HS-5 (cell line): ENCODE measurements around the gene TBX6.

Experiments used
- DNase-seq: peaks from one replicate; pipeline ENCODE4 v3.0.0-alpha.2; 2012; ENCODE audit warnings: low read depth

Gene TBX6

GRCh38 chr16:30086291-30087140, 5.2 kb downstream of the TBX6 start:
- no peak for DNase-seq

- DNase-seq = no peak
Observed at GRCh38 chr16:30085820-30086219, 5.9 kb downstream of the TBX6 start.

GRCh38 chr16:30085247-30085646, 6.5 kb downstream of the TBX6 start:
- no peak for DNase-seq

GRCh38 chr16:30084816-30085159, 6.9 kb downstream of the TBX6 start:
- DNase-seq = no peak

- no peak for DNase-seq
Observed at GRCh38 chr16:30084096-30084815, 7.5 kb downstream of the TBX6 start.

GRCh38 chr16:30083216-30084055, 8.3 kb downstream of the TBX6 start:
- DNase-seq = no peak

- DNase-seq = no peak
Observed at GRCh38 chr16:30082545-30083090, 9.1 kb downstream of the TBX6 start.

GRCh38 chr16:30079480-30079879, 12.2 kb downstream of the TBX6 start:
- no peak for DNase-seq

GRCh38 chr16:30078744-30079143, 13.0 kb downstream of the TBX6 start:
- no peak for DNase-seq

GRCh38 chr16:30077656-30078055, 14.1 kb downstream of the TBX6 start:
- no peak for DNase-seq

GRCh38 chr16:30076276-30076791, 15.4 kb downstream of the TBX6 start:
- DNase-seq = no peak

GRCh38 chr16:30075503-30076275, 16.0 kb downstream of the TBX6 start, which contains the start of gene PPP4C:
PPP4C (plus strand) TSS chr16:30075994; CDS start chr16:30076378, 384 bp downstream.
- DNase-seq = no peak

GRCh38 chr16:30070490-30070889, 21.2 kb downstream of the TBX6 start:
- no peak for DNase-seq

- DNase-seq = no peak
Observed at GRCh38 chr16:30069611-30070462, 21.9 kb downstream of the TBX6 start.

- DNase-seq = no peak
Observed at GRCh38 chr16:30068750-30069610, 22.7 kb downstream of the TBX6 start.

GRCh38 chr16:30068333-30068732, 23.4 kb downstream of the TBX6 start:
- DNase-seq = no peak

GRCh38 chr16:30067584-30067916, 24.2 kb downstream of the TBX6 start:
- DNase-seq = no peak

- DNase-seq = no peak
Observed at GRCh38 chr16:30066761-30067583, 24.8 kb downstream of the TBX6 start.
